BE2C (cell line): ENCODE data around the gene LENG8.

Experiments
- DNase-seq: peaks from one replicate; pipeline ENCODE4 v3.0.0-alpha.2; 2020
- H3K27me3 ChIP-seq: fragments of 250-450 bp; sonication (Bioruptor Pico); 2 replicates; pipeline ENCODE4 v1.5.1; 2020; ENCODE audit warnings: mild to moderate bottlenecking
- H3K36me3 ChIP-seq: fragments of 250-450 bp; sonication (Bioruptor Pico); 2 replicates; pipeline ENCODE4 v1.5.1; 2020; ENCODE audit warnings: mild to moderate bottlenecking
- H3K4me1 ChIP-seq: fragments of 250-450 bp; sonication (Bioruptor Pico); 2 replicates; pipeline ENCODE4 v1.5.1; 2020
- H3K4me3 ChIP-seq: 2 replicates; pipeline ENCODE4 v1.5.1; 2011; ENCODE audit warnings: low read depth, low read length
- H3K9me3 ChIP-seq: fragments of 250-450 bp; sonication (Bioruptor Pico); 2 replicates; pipeline ENCODE4 v1.5.1; 2020
- TF ChIP-seq, protein P1 (sequence below): IDR thresholded peaks from 2 replicates; pipeline ENCODE4 v1.5.1; 2012; ENCODE audit warnings: mild to moderate bottlenecking, low read depth, low read length

Gene LENG8

DNA sequence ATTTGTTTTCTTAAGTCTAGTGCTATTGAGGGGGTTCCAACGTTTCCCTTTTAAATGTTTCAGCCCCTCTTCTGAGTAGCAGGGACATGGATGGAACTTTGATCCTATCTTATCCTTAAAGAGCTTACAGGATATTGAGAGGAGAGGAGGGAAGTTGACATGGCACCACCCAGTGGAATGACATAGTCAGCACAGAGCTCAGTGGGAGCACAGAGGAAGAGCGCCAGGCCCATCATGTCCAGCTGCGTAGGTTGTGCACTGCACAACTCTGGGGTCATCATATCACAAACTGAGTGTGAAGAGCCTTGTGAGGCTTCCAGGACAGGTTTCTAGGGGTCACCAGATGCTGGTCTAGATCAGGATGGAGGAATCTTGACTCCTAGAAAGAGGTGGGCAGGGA, 28.7 kb downstream of the LENG8 start:
- DNase-seq = no peak
- Histone ChIP-seq H3K36me3 (no peaks in the 10 kb centered on the region), H3K27me3 (peaks cover 32% of the 10 kb centered on the region), H3K4me1 (no peaks in the 10 kb centered on the region), H3K4me3 (no peak overlapping the region), H3K9me3 (no peaks in the 10 kb centered on the region)
- TF ChIP-seq, protein P1, sequence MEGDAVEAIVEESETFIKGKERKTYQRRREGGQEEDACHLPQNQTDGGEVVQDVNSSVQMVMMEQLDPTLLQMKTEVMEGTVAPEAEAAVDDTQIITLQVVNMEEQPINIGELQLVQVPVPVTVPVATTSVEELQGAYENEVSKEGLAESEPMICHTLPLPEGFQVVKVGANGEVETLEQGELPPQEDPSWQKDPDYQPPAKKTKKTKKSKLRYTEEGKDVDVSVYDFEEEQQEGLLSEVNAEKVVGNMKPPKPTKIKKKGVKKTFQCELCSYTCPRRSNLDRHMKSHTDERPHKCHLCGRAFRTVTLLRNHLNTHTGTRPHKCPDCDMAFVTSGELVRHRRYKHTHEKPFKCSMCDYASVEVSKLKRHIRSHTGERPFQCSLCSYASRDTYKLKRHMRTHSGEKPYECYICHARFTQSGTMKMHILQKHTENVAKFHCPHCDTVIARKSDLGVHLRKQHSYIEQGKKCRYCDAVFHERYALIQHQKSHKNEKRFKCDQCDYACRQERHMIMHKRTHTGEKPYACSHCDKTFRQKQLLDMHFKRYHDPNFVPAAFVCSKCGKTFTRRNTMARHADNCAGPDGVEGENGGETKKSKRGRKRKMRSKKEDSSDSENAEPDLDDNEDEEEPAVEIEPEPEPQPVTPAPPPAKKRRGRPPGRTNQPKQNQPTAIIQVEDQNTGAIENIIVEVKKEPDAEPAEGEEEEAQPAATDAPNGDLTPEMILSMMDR = peak; percentile 27

DNA sequence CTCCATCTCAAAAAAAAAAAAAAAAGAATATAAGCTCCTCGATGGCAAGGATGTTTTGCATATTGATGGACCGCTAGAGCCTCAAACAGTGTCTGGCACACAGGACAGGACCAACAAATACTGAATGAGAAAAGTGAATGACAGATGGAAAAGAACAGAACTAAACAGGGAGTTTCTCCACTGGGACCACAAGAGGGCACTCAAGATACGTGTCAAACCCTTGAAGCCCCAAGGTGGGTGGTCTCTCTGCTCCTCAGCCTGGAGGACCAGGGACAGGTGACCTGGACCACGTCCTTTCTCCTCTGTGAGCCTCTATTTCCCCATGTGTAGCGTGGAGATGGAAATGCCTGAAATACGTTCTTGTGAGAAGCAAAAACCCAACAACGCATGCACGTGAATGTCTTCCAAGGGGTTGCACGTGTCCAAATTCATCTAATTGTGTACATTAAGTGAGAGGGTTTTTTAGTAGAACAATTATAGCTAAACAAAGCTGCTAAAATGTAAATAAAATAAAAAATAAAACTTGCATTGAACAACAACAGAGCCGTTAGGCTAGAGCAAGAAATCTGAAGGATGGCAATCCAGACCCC, 29.8 kb downstream of the LENG8 start:
- Histone ChIP-seq H3K27me3 (peaks cover 27% of the 10 kb centered on the region), H3K4me1 (no peaks in the 10 kb centered on the region), H3K36me3 (no peaks in the 10 kb centered on the region), H3K4me3 (no peak overlapping the region), H3K9me3 (no peaks in the 10 kb centered on the region)
- TF ChIP-seq, protein P1 = peak; percentile 78
- DNase-seq = no peak

DNA sequence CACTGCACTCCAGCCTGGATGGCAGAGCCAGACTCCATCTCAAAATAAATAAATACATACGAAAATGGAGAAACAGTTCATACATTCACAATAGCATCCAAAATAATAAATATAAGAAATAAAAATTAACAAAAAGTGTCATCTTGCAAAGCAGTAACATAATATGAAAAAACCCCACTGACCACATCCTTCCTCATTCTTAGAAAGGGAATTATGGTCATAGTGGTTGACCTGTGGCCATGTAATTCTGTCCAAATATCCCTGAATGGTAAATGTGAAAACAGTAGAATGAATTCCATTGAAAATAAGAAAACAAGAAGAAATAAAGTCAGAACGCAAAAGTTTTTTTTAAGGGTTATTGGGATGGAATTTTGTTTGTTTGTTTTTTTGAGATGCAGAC, 31.1 kb downstream of the LENG8 start:
- Histone ChIP-seq H3K4me3 (no peak overlapping the region), H3K4me1 (no peaks in the 10 kb centered on the region), H3K27me3 (peaks cover 27% of the 10 kb centered on the region), H3K36me3 (no peaks in the 10 kb centered on the region), H3K9me3 (no peaks in the 10 kb centered on the region; the same call in 1 of the 2 replicates)
- TF ChIP-seq, protein P1 = no peak
- no peak for DNase-seq

DNA sequence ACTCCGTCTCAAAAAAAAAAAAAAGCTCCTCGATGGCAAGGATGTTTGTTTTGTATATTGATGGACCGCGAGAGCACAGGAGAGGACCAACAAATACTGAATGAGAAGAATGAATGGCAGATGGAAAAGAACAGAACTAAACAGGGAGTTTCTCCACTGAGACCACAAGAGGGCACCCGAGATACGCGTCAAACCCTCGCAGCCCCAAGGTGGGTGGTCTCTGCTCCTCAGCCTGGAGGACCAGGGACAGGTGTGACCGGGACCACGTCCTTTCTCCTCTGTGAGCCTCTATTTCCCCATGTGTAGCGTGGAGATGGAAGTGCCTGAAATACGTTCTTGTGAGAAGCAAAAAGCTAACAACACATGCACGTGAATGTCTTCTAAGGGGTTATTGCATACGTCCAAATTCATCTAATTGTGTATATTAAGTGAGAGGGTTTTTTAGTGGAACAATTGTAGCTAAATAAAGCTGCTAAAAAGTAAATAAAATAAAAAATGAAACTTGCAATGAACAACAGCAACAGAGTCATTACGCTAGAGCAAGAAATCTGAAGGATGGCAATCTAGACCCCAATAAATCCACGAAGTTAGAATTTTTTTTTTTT, 32.4 kb downstream of the LENG8 start:
- TF ChIP-seq, protein P1 = peak; percentile 80
- peak; percentile 49 for DNase-seq
- H3K27me3 ChIP-seq = peaks cover 29% of the 10 kb centered on the region
- no peaks in the 10 kb centered on the region for H3K36me3 ChIP-seq
- H3K4me3 ChIP-seq = no peak overlapping the region
- no peaks in the 10 kb centered on the region for H3K4me1 ChIP-seq
- no peaks in the 10 kb centered on the region; the same call in 1 of the 2 replicates for H3K9me3 ChIP-seq

DNA sequence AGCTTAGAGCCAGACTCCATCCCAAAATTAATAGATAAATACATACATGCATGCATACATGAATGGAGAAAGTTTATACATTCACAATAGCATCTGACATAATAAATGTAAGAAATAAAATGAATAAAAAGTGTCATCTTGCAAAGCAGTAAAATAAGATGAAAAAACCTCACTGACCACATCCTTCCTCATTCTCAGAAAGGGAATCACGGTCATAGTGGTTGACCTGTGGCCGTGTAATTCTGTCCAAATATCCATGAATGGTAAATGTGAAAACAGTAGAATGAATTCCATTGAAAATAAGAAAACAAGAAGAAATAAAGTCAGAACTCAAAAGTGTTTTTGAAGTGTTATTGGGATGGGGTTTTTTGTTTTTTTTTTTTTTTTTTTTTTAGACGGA, 33.9 kb downstream of the LENG8 start:
- Histone ChIP-seq H3K27me3 (peaks cover 29% of the 10 kb centered on the region), H3K4me1 (no peaks in the 10 kb centered on the region), H3K4me3 (no peak overlapping the region), H3K36me3 (no peaks in the 10 kb centered on the region), H3K9me3 (no peaks in the 10 kb centered on the region; the same call in 1 of the 2 replicates)
- TF ChIP-seq, protein P1 = no peak
- no peak for DNase-seq

DNA sequence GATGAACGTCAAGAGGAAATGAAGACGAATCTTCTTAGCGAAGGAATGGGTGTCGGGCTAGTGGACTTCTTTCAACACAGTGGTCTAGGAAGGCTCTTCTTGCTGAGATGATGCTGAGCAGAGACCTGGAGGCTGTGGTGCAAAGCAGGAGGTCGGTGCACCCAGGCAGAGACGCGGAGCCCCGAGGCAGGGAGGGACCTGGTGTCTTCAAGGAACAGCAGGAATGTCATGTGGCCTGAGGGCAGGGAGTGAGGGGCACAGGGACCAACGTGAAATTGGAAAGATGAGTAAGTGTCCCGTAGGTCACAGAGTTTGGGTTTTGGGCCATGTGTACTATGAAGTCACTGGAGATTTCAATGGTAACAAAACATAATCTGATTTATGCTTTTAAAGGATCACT, 35.5 kb downstream of the LENG8 start:
- TF ChIP-seq, protein P1 = no peak

More for the DNA sequence above, 35.5 kb downstream of the LENG8 start:
- peaks cover 34% of the 10 kb centered on the region for H3K27me3 ChIP-seq
- no peaks in the 10 kb centered on the region; the same call in 1 of the 2 replicates for H3K9me3 ChIP-seq
- H3K4me3 ChIP-seq = no peak overlapping the region
- no peaks in the 10 kb centered on the region for H3K4me1 ChIP-seq
- DNase-seq = no peak
- no peaks in the 10 kb centered on the region for H3K36me3 ChIP-seq
